PFSK-1 (cell line): ENCODE data around the gene AJAP1.

Experiments
- FOXP2 ChIP-seq: optimal IDR thresholded peaks from 2 replicates; pipeline ENCODE3; 2011; ENCODE audit warnings: borderline replicate concordance, control low read depth, inconsistent platforms; ENCODE audit not compliant: insufficient read depth; ENCODE audit errors: extremely low read length, extremely low read depth
- POLR2AphosphoS5 ChIP-seq: IDR thresholded peaks from 2 replicates; pipeline ENCODE4 v1.6.1; 2012; ENCODE audit warnings: low read depth, mild to moderate bottlenecking, control low read depth, low read length, moderate library complexity
- REST ChIP-seq, 2 experiments: IDR thresholded peaks; 2 replicates each; pipeline versions ENCODE4 v1.6.1 to v1.8.0; 2011 to 2012; ENCODE audit warnings: low read depth in 2 of 2, low read length in 2 of 2, control low read depth in 1 of 2, inconsistent platforms in 1 of 2, mild to moderate bottlenecking in 1 of 2, moderate library complexity in 1 of 2; ENCODE audit not compliant: insufficient read depth in 1 of 2
- SIN3A ChIP-seq: IDR thresholded peaks from 2 replicates; pipeline ENCODE4 v1.6.1; 2012; ENCODE audit warnings: mild to moderate bottlenecking, low read length, moderate library complexity, borderline replicate concordance; ENCODE audit not compliant: insufficient read depth
- TAF1 ChIP-seq: IDR thresholded peaks from 2 replicates; pipeline ENCODE4 v1.6.1; 2012; ENCODE audit warnings: low read length, control low read depth, borderline replicate concordance; ENCODE audit not compliant: insufficient read depth

Gene AJAP1

GRCh38 chr1:4775506-4775905, 121.1 kb downstream of the AJAP1 start:
- TF ChIP-seq POLR2AphosphoS5 (no peak), SIN3A (no peak), FOXP2 (no peak), REST (IDR thresholded peaks at IDR 0.05; ENCODE audit: insufficient read depth in 1 of 2, low read depth in 2 of 2, low read length in 2 of 2) (no peak), TAF1 (no peak)

GRCh38 chr1:4778056-4778455, 123.6 kb downstream of the AJAP1 start:
- TF ChIP-seq POLR2AphosphoS5: no peak
- no peak for TF ChIP-seq SIN3A
- no peak for TF ChIP-seq REST (IDR thresholded peaks at IDR 0.05; ENCODE audit: insufficient read depth in 1 of 2, low read depth in 2 of 2, low read length in 2 of 2)
- TF ChIP-seq FOXP2: no peak
- TF ChIP-seq TAF1: no peak

- TF ChIP-seq SIN3A (no peak), POLR2AphosphoS5 (no peak), REST (IDR thresholded peaks at IDR 0.05; ENCODE audit: insufficient read depth in 1 of 2, low read depth in 2 of 2, low read length in 2 of 2) (no peak), FOXP2 (no peak), TAF1 (no peak)
Measured at GRCh38 chr1:4781646-4782045, 127.2 kb downstream of the AJAP1 start.

GRCh38 chr1:4784761-4785160, 130.4 kb downstream of the AJAP1 start:
- TF ChIP-seq TAF1 (no peak), REST (IDR thresholded peaks at IDR 0.05; ENCODE audit: insufficient read depth in 1 of 2, low read depth in 2 of 2, low read length in 2 of 2) (no peak), FOXP2 (no peak), SIN3A (no peak), POLR2AphosphoS5 (no peak)

- TF ChIP-seq POLR2AphosphoS5: no peak
- no peak for TF ChIP-seq REST (IDR thresholded peaks at IDR 0.05; ENCODE audit: insufficient read depth in 1 of 2, low read depth in 2 of 2, low read length in 2 of 2)
- no peak for TF ChIP-seq SIN3A
- TF ChIP-seq TAF1: no peak
- no peak for TF ChIP-seq FOXP2
Measured at GRCh38 chr1:4786055-4786454, 131.6 kb downstream of the AJAP1 start.
